Measurements from ENCODE around the gene IFFO2.
A peak's percentile ranks its signal among the peaks of the same experiment; 100 is the strongest.

IFFO2 gene

GRCh38 chr1:18962855-18963737 lies 6.6 kb upstream of the IFFO2 start:
- Mint-ChIP-seq H3K4me3 (no peak overlapping the region), H3K9me3 (no peaks in the 10 kb centered on the region), H3K4me1 (ENCODE audit: low read depth) (peaks cover 10% of the 10 kb centered on the region), H3K27me3 (ENCODE audit: low read depth) (peaks cover 3% of the 10 kb centered on the region), H3K27ac (no peak overlapping the region), H3K36me3 (ENCODE audit: low read depth) (no peaks in the 10 kb centered on the region)
- no peak for DNase-seq (ENCODE audit: low spot score)

GRCh38 chr1:18962121-18962721 lies 5.7 kb upstream of the IFFO2 start:
- H3K27ac Mint-ChIP-seq = no peak overlapping the region
- H3K36me3 Mint-ChIP-seq (ENCODE audit: low read depth) = no peaks in the 10 kb centered on the region
- H3K9me3 Mint-ChIP-seq = no peaks in the 10 kb centered on the region
- no peak overlapping the region for H3K4me3 Mint-ChIP-seq
- peaks cover 18% of the 10 kb centered on the region for H3K4me1 Mint-ChIP-seq (ENCODE audit: low read depth)
- no peak for DNase-seq (ENCODE audit: low spot score)
- H3K27me3 Mint-ChIP-seq (ENCODE audit: low read depth) = peaks cover 3% of the 10 kb centered on the region

DNA sequence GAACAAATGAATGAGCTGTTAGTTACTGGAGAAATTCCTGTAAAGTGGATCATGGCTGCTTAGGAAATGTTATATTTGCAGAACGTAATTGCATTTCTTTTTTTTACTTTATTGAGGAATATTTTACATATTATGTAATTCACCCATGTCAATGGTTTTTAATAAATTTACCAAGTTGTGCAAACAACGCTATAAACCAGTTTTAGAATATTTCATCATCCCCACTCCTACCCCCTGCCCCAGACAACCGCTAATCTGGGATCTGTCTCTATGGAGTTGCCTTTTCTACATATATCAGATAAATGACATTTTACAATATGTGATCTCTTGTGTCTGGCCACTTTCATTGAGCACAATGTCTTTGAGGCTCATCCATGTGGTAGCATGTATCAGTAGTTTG lies 4.3 kb upstream of the IFFO2 start:
- H3K36me3 Mint-ChIP-seq (ENCODE audit: low read depth) = no peaks in the 10 kb centered on the region
- DNase-seq (ENCODE audit: low spot score) = no peak
- no peaks in the 10 kb centered on the region for H3K9me3 Mint-ChIP-seq
- H3K27ac Mint-ChIP-seq = no peak overlapping the region
- peaks cover 3% of the 10 kb centered on the region for H3K27me3 Mint-ChIP-seq (ENCODE audit: low read depth)
- H3K4me3 Mint-ChIP-seq = no peak overlapping the region
- H3K4me1 Mint-ChIP-seq (ENCODE audit: low read depth) = peaks cover 16% of the 10 kb centered on the region

GRCh38 chr1:18960409-18960808 lies 3.9 kb upstream of the IFFO2 start:
- Mint-ChIP-seq H3K4me1 (ENCODE audit: low read depth) (peaks cover 15% of the 10 kb centered on the region), H3K27me3 (ENCODE audit: low read depth) (peaks cover 3% of the 10 kb centered on the region), H3K9me3 (no peaks in the 10 kb centered on the region), H3K27ac (no peak overlapping the region), H3K36me3 (ENCODE audit: low read depth) (no peaks in the 10 kb centered on the region), H3K4me3 (no peak overlapping the region)
- DNase-seq (ENCODE audit: low spot score) = no peak

GRCh38 chr1:18959591-18959990 lies 3.1 kb upstream of the IFFO2 start:
- no peaks in the 10 kb centered on the region for H3K9me3 Mint-ChIP-seq
- H3K27ac Mint-ChIP-seq = no peak overlapping the region
- H3K4me3 Mint-ChIP-seq = no peak overlapping the region
- H3K4me1 Mint-ChIP-seq (ENCODE audit: low read depth) = peaks cover 21% of the 10 kb centered on the region
- peaks cover 3% of the 10 kb centered on the region for H3K27me3 Mint-ChIP-seq (ENCODE audit: low read depth)
- H3K36me3 Mint-ChIP-seq (ENCODE audit: low read depth) = peaks cover 3% of the 10 kb centered on the region
- DNase-seq (ENCODE audit: low spot score) = no peak

DNA sequence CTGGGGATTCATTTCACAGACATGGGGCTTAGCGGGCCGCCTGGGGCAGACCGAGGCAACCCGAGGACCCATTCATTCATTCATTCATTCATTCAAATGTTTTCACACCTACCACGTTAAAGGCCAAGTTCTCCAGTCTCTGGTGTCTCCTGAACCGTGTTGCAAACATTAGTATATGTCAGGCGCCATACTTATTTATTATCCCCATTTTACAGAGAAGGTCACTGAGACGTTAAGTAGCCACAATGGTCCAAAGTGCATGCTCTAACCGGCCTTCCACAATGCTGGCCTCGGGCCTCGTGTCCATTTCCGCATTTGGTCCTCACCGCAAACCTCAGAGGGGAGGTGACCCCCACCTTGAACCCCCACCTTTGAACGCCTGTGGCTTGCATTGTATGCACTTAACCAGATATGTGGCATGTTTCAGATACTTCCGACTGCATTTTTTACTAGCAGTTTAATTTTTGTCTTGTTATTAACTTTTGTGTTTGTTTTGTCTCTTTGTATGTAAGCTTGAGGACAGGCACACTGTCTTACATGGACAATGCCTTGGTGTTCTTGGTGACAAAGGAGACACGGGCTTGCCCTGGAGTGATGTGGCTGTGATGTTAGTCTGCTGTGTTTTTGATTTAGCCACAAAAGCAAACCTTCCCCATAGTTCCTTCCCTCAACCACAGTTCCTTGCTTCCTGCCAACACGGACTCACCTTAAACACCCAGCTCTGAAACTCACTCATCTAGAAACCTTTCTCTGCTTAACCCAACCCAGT lies 1.2 kb upstream of the IFFO2 start:
- H3K4me3 Mint-ChIP-seq = peak overlapping the region; percentile 82
- no peaks in the 10 kb centered on the region for H3K9me3 Mint-ChIP-seq
- H3K27ac Mint-ChIP-seq = peak overlapping the region; percentile 39
- DNase-seq (ENCODE audit: low spot score) = no peak
- H3K36me3 Mint-ChIP-seq (ENCODE audit: low read depth) = peaks cover 10% of the 10 kb centered on the region
- H3K4me1 Mint-ChIP-seq (ENCODE audit: low read depth) = peaks cover 39% of the 10 kb centered on the region
- H3K27me3 Mint-ChIP-seq (ENCODE audit: low read depth) = peaks cover 3% of the 10 kb centered on the region

DNA sequence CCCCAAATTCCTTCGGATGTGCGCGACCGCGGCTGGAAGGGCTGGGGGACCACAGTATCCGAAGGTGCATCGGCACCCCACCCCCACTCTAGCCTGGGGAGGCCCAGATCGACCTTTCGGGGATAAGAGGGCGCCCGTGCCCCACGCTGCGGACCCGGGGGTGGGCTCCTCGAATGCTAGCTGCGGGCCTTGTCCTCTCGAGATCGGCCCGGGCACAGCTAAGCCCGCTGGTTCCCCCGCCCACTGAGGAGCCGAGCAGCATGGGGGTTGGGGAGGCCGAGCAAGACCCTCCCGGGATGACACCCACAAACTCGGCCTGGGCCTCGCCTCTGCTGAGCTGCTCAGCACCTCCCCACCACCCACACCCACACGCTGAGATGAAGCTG lies 653 bp upstream of the IFFO2 start:
- peaks cover 3% of the 10 kb centered on the region for H3K27me3 Mint-ChIP-seq (ENCODE audit: low read depth)
- H3K4me1 Mint-ChIP-seq (ENCODE audit: low read depth) = peaks cover 44% of the 10 kb centered on the region
- H3K36me3 Mint-ChIP-seq (ENCODE audit: low read depth) = peaks cover 15% of the 10 kb centered on the region
- no peaks in the 10 kb centered on the region for H3K9me3 Mint-ChIP-seq
- H3K4me3 Mint-ChIP-seq = peak overlapping the region; percentile 82
- peak overlapping the region; percentile 75 for H3K27ac Mint-ChIP-seq
- no peak for DNase-seq (ENCODE audit: low spot score)

DNA sequence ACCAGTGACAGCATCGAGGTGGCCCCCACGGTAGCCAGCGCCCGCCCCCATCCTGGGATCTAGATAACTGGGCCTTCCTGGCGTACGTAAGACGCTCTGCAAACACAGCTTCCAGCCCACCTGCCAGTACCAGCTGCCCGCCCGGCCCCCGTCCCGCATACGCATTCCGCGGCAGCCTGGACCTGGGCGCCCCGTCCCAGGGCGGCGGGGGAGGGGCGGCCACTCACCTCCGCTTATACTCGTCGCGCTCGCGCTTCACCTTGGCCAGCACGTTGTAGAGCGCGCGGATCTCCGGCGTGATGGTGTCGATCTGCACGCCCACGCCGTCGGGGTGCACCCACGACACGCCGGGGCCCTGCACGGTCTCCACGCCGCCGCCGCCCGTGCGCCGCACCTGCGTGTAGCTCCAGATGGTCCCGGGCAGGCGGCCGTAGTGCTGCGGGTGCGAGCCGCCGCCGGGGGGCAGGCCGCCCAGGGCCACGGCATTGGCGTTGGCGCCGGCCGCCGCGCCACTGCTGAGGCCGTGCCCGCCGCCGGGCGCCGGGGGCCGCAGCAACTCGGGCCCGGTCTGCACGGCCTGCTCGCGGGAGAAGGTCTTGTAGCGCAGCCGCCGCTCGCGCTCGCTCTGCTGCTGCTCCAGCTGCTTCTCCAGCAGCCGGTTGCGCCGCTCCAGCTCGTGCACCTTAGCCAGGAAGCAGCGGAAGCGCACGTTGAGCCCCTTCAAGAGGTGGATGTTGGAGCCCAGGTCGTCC lies 859 bp downstream of the IFFO2 start:
- Mint-ChIP-seq H3K4me1 (ENCODE audit: low read depth) (peaks cover 60% of the 10 kb centered on the region), H3K9me3 (no peaks in the 10 kb centered on the region), H3K27me3 (ENCODE audit: low read depth) (peaks cover 3% of the 10 kb centered on the region), H3K27ac (peak overlapping the region; percentile 86), H3K4me3 (peak overlapping the region; percentile 83), H3K36me3 (ENCODE audit: low read depth) (peaks cover 18% of the 10 kb centered on the region)
- peak; percentile 55 for DNase-seq (ENCODE audit: low spot score)

GRCh38 chr1:18955131-18955440 lies 1.4 kb downstream of the IFFO2 start:
- Mint-ChIP-seq H3K27ac (peak overlapping the region; percentile 86), H3K27me3 (ENCODE audit: low read depth) (no peaks in the 10 kb centered on the region), H3K9me3 (no peaks in the 10 kb centered on the region), H3K36me3 (ENCODE audit: low read depth) (peaks cover 18% of the 10 kb centered on the region), H3K4me1 (ENCODE audit: low read depth) (peaks cover 61% of the 10 kb centered on the region), H3K4me3 (peak overlapping the region; percentile 83)
- no peak for DNase-seq (ENCODE audit: low spot score)

DNA sequence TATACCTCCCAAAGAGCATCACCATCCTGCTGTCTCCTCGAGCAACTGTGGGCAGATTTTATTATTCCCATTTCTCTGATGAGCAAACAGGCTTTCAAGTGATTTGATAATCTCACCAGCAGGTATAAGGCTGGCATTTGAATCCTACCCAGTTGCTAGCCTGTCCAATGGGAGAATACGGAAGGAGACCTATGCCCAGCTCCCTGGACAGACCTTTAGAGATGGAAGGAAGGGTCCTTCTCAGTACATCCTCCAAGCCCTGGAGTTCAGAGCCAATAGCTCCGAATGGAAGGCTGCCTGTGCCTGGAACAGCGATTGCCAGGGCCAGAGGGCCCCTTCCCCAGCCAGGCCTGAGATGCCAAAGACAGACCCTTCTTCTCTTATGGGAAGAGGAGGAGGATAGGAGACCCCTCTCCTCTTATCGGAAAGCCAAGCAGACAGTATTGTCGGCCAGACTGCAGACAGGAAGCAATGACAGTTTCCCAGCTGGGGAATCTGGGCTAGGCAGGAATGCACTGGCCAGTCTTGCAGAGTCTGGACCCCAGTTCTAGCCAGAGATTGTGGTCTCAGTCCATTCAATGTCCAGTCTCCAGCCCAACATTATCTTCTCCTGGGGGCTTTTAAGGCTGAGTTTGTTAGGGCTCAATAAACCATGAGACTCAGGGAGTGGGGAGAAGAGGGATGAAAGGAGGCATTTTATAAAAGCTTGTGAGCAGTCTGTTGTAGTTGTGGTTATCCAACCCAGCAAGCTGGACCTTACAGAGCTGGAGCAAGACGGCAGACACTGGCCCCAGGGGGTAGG lies 2.0 kb downstream of the IFFO2 start:
- no peak for DNase-seq (ENCODE audit: low spot score)
- Mint-ChIP-seq H3K27ac (peak overlapping the region; percentile 86), H3K4me1 (ENCODE audit: low read depth) (peaks cover 68% of the 10 kb centered on the region), H3K4me3 (peak overlapping the region; percentile 83), H3K9me3 (no peaks in the 10 kb centered on the region), H3K36me3 (ENCODE audit: low read depth) (peaks cover 19% of the 10 kb centered on the region), H3K27me3 (ENCODE audit: low read depth) (no peaks in the 10 kb centered on the region)

DNA sequence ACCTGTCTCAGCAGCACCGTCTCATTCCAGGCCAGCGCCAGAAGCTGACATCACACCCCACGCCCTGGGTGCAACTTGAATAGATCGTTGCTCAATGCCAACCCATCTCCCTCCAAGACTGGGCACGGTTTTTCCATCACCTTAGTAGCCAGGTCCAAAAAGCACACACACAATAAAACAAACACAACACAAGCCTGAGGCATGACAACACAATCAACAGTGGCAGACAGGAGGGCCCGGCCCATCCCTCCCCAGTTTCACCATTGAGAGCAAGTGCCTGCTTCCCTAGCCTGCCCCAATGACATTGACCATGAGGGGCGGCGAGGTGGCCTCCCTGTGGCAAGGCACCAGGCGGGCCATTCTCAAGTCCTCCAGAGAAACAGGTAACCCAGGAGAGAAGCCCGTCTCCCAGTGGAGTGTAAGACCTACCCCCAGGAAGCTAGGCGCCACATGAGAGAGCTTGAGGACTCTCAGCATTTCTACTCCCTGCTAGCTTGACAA lies 2.7 kb downstream of the IFFO2 start:
- peak overlapping the region; percentile 86 for H3K27ac Mint-ChIP-seq
- H3K4me3 Mint-ChIP-seq = peak overlapping the region; percentile 83
- H3K4me1 Mint-ChIP-seq (ENCODE audit: low read depth) = peaks cover 74% of the 10 kb centered on the region
- no peaks in the 10 kb centered on the region for H3K27me3 Mint-ChIP-seq (ENCODE audit: low read depth)
- DNase-seq (ENCODE audit: low spot score) = no peak
- H3K36me3 Mint-ChIP-seq (ENCODE audit: low read depth) = peaks cover 20% of the 10 kb centered on the region
- no peaks in the 10 kb centered on the region for H3K9me3 Mint-ChIP-seq

- peak overlapping the region; percentile 97 for H3K27ac Mint-ChIP-seq
- no peaks in the 10 kb centered on the region for H3K27me3 Mint-ChIP-seq (ENCODE audit: low read depth)
- peak; percentile 90 for DNase-seq (ENCODE audit: low spot score)
- H3K4me1 Mint-ChIP-seq (ENCODE audit: low read depth) = peaks cover 81% of the 10 kb centered on the region
- H3K36me3 Mint-ChIP-seq (ENCODE audit: low read depth) = peaks cover 20% of the 10 kb centered on the region
- no peaks in the 10 kb centered on the region for H3K9me3 Mint-ChIP-seq
- peak overlapping the region; percentile 78 for H3K4me3 Mint-ChIP-seq
Measured at GRCh38 chr1:18951818-18952391, 4.6 kb downstream of the IFFO2 start.

DNA sequence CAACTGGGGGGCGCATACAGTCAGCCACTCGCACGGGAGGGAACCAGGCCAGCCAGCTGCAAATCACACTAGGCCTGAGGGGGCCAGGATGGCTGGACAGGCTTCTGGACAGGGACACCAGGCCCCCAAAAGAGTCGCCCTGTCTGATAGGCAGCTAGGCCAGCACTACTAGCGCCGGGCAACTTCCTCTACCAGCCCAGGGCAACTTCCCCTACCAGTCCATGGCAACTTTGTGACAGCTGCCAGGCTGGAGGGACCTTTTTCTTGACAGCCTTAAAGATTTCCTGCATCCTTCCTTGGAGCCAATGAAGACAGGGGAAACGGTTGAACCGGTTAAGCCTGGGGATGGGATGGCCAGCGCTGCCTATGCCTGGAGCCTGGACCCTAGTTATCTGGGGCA lies 5.1 kb downstream of the IFFO2 start:
- peak overlapping the region; percentile 97 for H3K27ac Mint-ChIP-seq
- H3K9me3 Mint-ChIP-seq = no peaks in the 10 kb centered on the region
- peaks cover 83% of the 10 kb centered on the region for H3K4me1 Mint-ChIP-seq (ENCODE audit: low read depth)
- peak overlapping the region; percentile 78 for H3K4me3 Mint-ChIP-seq
- no peaks in the 10 kb centered on the region for H3K27me3 Mint-ChIP-seq (ENCODE audit: low read depth)
- DNase-seq (ENCODE audit: low spot score) = no peak
- peaks cover 20% of the 10 kb centered on the region for H3K36me3 Mint-ChIP-seq (ENCODE audit: low read depth)

Measured in T-helper 2 cell treated with Interferon-gamma antibody and Interleukin-4, amounts not matched to agents 5 μg/mL and 100 μg/mL, for 36 hours (primary cell).